ENCODE data around the gene MAOB.
"Not testable (repeated sequence)": the region's sequence is repeated elsewhere in the genome, so short reads cannot be mapped to it uniquely, and the experiment has no call there.

The MAOB gene

GRCh38 chrX:43882294-43882681 is at the start of gene MAOB:
MAOB (minus strand) TSS chrX:43882450; CDS start chrX:43882299, 151 bp downstream.
- peak in 1 of 3 donors; percentile 4 for DNase-seq (ENCODE audit: low read depth in 3 of 3)

- not testable (repeated sequence) for DNase-seq (ENCODE audit: low read depth in 3 of 3)
Measured at GRCh38 chrX:43922032-43922431, 39.8 kb upstream of the MAOB start.

- DNase-seq (ENCODE audit: low read depth in 3 of 3), result not testable (repeated sequence)
Measured at GRCh38 chrX:43910772-43911171, 28.5 kb upstream of the MAOB start.

- no peak for DNase-seq (ENCODE audit: low read depth in 3 of 3)
Measured at GRCh38 chrX:43910012-43910411, 27.8 kb upstream of the MAOB start.

- no peak for DNase-seq (ENCODE audit: low read depth in 3 of 3)
Measured at GRCh38 chrX:43909141-43909540, 26.9 kb upstream of the MAOB start.

GRCh38 chrX:43899878-43900815 is 17.9 kb upstream of the MAOB start:
- DNase-seq (ENCODE audit: low read depth in 3 of 3), result no peak

- no peak for DNase-seq (ENCODE audit: low read depth in 3 of 3)
Measured at GRCh38 chrX:43898406-43899035, 16.3 kb upstream of the MAOB start.

GRCh38 chrX:43897290-43897689 is 15.0 kb upstream of the MAOB start:
- DNase-seq (ENCODE audit: low read depth in 3 of 3), result no peak

- no peak for DNase-seq (ENCODE audit: low read depth in 3 of 3)
Measured at GRCh38 chrX:43892336-43892870, 10.2 kb upstream of the MAOB start.

GRCh38 chrX:43885617-43886016 is 3.4 kb upstream of the MAOB start:
- no peak for DNase-seq (ENCODE audit: low read depth in 3 of 3)

GRCh38 chrX:43881410-43882293 is 598 bp downstream of the MAOB start:
- no peak for DNase-seq (ENCODE audit: low read depth in 3 of 3)

GRCh38 chrX:43880425-43880824 is 1.8 kb downstream of the MAOB start:
- DNase-seq (ENCODE audit: low read depth in 3 of 3), result no peak

GRCh38 chrX:43878906-43879526 is 3.2 kb downstream of the MAOB start:
- no peak for DNase-seq (ENCODE audit: low read depth in 3 of 3)

GRCh38 chrX:43876680-43877079 is 5.6 kb downstream of the MAOB start:
- no peak for DNase-seq (ENCODE audit: low read depth in 3 of 3)

GRCh38 chrX:43870758-43871419 is 11.4 kb downstream of the MAOB start:
- no peak for DNase-seq (ENCODE audit: low read depth in 3 of 3)

GRCh38 chrX:43870011-43870410 is 12.2 kb downstream of the MAOB start:
- DNase-seq (ENCODE audit: low read depth in 3 of 3), result no peak

- no peak for DNase-seq (ENCODE audit: low read depth in 3 of 3)
Measured at GRCh38 chrX:43868791-43869190, 13.5 kb downstream of the MAOB start.

- no peak for DNase-seq (ENCODE audit: low read depth in 3 of 3)
Measured at GRCh38 chrX:43866423-43866822, 15.8 kb downstream of the MAOB start.

- no peak for DNase-seq (ENCODE audit: low read depth in 3 of 3)
Measured at GRCh38 chrX:43865791-43866190, 16.5 kb downstream of the MAOB start.

- DNase-seq (ENCODE audit: low read depth in 3 of 3), result no peak
Measured at GRCh38 chrX:43862434-43862833, 19.8 kb downstream of the MAOB start.

GRCh38 chrX:43861750-43862149 is 20.5 kb downstream of the MAOB start:
- no peak for DNase-seq (ENCODE audit: low read depth in 3 of 3)

Measured in stimulated activated CD4-positive, alpha-beta T cell treated with anti-CD3 and anti-CD28 coated beads, TNF-alpha, amount 100 ng/mL, for 48 hours (primary cell).